Panc1 (cell line): ENCODE results near the gene TMEM164.

Source experiments
- CTCF ChIP-seq: fragments of 450-650 bp; IDR thresholded peaks from 2 replicates; pipeline ENCODE4 v1.5.1; 2017; ENCODE audit warnings: mild to moderate bottlenecking
- POLR2AphosphoS5 ChIP-seq: IDR thresholded peaks from 2 replicates; pipeline ENCODE4 v1.6.1; 2012; ENCODE audit warnings: mild to moderate bottlenecking, low read depth, low read length, moderate library complexity
- REST ChIP-seq, 2 experiments: IDR thresholded peaks; 2 replicates each; pipeline ENCODE4 v1.6.1; 2011 to 2012; ENCODE audit warnings: low read depth in 2 of 2, control low read depth in 1 of 2, low read length in 1 of 2, mild to moderate bottlenecking in 1 of 2, moderate library complexity in 1 of 2; ENCODE audit not compliant: insufficient read depth in 1 of 2

- no peak for TF ChIP-seq CTCF
- TF ChIP-seq POLR2AphosphoS5: no peak
- no peak for TF ChIP-seq REST (IDR thresholded peaks at IDR 0.05; ENCODE audit: insufficient read depth in 1 of 2, low read depth in 2 of 2, low read length in 1 of 2)
These were observed 52.7 kb downstream of the TMEM164 start for GRCh38 chrX:110055616-110056015.
